HG03095 (cell line): ENCODE results near the gene OMP.
"Not testable (repeated sequence)": the region's sequence is repeated elsewhere in the genome, so short reads cannot be mapped to it uniquely, and the experiment has no call there.

Source experiments
- ATAC-seq: cut with Tn5 transposase; IDR thresholded peaks from one replicate; pipeline ENCODE4 v1.9.1; 2021; ENCODE audit warnings: moderate library complexity; ENCODE audit not compliant: unreplicated experiment

The OMP gene

GRCh38 chr11:77085652-77086051 lies 17.0 kb upstream of the OMP start:
- no peak for ATAC-seq

DNA sequence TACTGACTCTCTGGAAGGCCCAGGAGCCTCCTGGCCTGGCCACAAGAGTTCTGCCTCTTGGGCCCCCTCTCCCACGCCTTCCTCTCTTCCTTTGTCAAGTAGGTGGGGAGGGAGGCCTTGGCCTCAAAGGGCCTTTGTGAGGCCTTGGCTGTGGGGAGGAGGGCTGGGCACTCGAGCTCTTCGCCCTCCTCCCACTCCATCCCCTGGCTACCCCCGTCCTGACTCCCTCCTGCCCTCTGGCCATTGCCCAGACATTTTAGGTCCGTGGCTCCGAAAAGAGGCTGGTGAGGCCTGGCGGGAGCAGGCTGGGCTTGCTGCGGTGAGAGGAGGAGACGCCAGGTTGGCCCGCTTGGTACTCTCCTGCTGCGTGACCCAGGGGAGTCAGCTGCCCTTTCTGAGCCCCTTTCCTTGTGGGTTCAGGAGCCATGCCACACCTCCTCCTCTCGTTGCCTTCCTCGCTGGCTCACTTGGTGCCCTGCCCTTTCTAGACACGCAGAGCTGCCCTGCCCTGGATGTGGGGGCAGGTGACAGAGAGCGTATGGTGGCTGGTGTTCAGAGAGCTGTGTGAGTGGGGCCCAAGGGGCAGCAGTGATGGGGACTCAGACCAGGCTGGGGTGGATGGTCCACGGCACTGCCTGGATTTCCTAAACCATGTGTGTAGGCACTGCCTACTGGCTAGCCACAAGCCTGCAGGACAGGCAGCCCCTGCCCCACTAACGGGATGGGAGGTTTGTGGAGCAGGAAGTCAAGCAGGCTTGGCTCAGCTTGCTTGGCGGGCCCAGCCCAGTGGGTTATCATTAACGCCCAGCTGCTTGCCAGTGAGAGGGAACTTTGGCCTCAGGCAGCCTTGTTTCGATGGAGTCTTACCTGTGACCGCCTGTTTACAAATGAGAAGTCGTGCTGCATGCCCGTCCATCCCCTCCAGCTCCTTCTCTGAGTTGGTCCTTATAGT lies 15.8 kb upstream of the OMP start:
- no peak for ATAC-seq

DNA sequence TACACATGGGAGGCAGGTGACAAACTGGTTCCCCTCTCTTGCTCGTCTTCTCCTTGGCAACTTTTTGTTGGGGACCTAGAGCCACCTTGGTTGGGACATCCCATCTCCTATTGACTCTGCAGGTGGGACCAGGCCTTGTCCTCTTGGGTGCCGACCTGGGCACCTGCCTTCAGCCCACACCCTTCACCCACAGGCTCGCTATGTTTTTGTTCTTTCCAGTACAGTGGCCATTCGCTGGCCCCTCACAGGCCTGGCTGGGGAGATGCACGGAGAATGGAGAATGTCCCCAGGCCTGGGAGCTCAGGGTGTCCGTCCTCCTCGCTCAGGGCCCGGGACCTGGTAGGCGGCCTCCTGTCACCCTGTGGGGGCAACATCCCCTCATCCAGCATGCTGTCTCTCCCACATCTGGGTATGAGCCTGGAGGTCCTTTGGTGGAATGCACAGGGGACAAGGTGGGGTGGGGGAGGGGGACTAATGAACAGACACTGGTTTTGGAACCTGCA lies 14.9 kb upstream of the OMP start:
- ATAC-seq: no peak

GRCh38 chr11:77088236-77089003 lies 14.2 kb upstream of the OMP start:
- ATAC-seq: no peak

DNA sequence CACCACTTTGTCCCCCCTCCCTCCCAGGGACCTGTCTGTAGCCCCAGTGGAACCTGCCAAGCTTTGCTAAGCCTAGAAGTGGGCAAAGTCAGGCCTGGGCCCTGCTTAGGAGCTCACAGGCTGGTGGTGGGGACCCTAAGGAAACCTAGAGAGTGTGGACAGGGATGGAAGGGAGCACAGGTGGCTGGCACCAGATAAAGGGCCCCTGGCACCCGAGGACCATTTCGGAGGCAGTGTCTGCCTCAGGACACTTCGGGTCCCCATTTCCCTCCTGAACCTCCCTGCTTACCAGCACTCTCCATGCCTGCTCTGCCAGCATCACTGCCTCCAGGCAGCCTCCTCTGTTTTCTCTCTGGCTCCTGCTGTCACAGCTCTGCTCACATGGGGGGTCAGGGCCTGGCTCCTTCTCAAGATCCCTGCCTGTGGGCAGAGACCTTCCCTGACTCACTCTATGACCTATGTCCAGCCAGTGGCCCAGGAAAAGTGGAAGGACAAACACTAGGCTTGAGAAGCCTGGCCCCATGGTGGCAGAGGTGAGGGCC lies 13.6 kb upstream of the OMP start:
- no peak for ATAC-seq

DNA sequence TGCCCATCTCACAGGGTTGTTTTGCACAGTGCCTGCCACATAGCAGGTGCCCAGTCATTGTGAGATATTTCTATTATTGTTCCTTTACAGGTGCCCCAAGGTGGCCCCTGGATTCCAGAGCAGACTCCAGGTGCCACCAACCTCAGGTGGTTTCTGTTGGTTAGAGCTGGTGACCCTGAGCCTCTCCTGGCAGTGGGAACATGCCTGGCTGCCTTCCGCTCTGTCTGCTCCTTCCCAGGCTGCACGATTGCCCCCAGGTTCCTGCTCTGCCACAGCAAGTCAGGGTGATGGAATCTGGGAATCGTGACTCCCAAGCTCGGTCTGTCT lies 12.6 kb upstream of the OMP start:
- no peak for ATAC-seq

- ATAC-seq: no peak
Measured at GRCh38 chr11:77090373-77091111, 12.1 kb upstream of the OMP start.

DNA sequence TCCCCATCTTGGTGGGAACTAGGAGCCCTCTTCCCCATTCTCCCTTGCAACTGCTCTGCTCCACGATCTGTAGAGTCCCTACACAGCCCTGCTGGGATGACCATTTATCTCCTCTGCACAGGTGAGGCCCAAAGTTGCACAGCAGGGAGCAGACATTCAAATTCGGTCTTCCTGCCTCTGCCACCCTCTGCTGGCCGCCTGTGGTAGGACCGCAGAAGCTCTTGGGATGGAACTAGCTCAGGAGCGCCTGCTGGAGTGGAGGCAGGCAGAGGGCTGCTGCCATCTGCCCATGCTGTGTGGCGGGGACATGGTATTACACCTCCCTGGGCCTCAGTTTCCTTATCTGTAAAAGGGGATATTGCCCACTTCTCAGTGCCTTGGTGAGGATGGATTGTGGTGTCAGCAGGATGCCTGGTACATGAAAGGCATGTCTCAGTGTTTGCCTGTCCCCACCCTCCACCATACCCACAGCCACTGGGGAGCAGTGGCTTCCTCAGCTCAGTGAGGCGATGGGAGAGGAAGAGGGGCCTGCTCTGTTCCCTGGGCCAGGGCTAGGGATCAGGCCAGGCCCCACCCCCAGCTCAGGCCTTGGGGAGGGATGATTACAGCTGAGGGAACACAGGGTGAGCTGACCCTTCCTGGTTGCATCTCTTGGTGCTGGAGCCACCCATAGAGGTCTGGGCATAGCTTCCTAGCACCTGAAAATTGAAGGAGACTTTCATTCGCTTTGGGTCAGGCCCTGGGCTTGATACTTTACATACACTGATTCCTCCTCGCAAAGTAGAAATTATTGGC lies 11.3 kb upstream of the OMP start:
- ATAC-seq: peak; percentile 80

DNA sequence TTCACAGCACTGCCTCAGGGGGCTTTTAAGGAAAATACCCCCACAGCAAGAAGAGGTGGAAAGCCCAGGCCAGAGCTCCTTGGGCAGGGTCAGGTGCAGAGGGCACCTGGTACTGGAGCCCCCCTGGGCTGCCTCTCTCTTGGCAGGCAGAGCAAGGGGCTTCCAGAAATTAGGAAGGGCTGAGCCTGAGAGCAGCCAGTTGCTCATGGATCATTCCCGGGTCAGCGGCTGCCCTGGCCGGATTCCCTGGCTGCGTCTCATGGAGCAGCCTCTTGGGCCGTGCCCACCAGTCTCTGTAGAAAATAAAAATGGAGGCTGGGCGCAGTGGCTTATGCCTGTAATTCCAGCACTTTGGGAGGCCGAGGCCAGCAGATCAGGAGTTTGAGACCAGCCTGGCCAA lies 10.3 kb upstream of the OMP start:
- ATAC-seq: no peak

DNA sequence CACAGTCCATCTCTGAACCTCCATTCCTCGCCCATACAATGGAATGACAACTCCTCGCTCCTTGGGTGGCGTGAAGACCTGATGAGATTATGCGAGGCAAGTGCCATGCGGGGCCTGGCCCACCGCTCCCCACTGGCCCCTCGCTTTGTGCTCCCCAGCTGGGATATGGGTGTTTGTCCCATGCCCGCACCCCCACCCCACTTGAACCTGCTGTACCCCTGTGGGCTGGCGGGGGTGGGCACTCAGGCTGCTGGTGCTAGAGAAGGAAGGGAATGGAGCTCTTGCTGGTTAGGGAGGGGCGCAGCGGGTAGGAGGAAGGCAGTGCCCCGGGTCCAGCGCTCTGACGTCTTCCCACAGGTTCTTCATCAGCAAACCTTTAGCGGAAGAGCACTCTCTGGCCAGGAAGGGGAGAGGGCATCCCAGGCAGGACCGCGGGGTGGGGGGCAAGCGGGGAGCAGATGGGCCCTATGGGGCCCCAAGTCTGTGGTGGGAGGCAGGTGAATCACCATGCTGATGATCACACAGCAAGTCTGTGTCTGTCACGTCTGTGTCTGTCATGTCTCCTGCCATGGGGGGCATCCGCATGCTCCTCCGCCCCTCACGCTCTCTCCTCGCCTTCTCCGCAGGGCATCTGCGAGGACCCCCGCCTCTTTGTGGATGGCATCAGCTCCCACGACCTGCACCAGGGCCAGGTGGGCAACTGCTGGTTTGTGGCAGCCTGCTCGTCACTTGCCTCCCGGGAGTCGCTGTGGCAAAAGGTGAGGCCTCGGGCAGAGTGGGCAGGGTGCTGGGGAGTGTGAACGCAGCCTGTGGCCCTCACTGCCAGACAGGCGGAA lies 9.4 kb upstream of the OMP start:
- no peak for ATAC-seq

- no peak for ATAC-seq
Measured at GRCh38 chr11:77093987-77094840, 8.4 kb upstream of the OMP start.

DNA sequence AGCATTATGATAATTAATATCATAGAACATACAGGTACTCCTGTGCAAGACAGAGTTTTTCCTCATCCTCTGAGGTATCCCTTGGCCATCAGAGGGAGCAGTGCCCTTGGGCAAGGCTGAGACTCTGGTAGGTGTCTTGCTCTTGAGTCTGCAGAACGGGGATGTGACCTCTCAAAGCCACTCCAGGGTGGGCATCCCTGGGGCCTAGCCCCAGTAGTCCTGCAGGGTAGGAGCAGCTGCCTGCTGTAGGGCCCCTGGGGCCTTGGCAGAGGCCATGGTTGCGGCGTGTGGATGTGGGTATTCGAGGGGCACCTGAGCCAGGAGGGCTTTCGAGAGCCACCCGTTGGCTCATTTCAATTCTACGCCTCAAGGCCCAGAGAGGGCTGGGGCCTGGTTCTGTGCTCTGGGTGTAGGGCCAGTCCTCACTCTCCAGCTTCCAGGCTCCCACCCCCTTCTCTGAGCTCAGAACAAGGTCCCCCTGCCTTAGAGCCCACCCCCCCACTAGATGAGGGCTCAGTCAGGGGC lies 7.7 kb upstream of the OMP start:
- no peak for ATAC-seq

- no peak for ATAC-seq
Measured at GRCh38 chr11:77095551-77096490, 6.8 kb upstream of the OMP start.

DNA sequence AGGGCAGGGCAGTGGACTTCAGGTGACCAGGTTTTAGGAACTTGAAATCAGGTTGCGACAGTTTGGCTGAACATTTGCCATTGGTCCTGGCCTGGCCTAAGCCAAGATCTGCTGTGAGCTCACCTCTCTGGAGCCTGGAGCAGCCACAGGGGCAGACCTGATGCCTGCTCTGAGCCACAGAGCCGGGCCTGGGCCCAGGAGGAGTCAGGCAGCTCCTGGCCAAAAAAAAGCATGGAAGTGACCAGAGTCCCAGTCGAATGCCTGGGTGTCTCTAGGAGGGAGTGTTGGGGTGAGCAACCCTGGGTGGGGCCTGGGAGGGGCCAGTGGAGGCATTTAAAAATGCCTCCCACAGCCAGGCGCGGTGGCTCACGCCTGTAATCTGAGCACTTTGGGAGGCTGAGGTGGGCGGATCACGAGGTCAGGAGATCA lies 6.0 kb upstream of the OMP start:
- ATAC-seq: no peak

DNA sequence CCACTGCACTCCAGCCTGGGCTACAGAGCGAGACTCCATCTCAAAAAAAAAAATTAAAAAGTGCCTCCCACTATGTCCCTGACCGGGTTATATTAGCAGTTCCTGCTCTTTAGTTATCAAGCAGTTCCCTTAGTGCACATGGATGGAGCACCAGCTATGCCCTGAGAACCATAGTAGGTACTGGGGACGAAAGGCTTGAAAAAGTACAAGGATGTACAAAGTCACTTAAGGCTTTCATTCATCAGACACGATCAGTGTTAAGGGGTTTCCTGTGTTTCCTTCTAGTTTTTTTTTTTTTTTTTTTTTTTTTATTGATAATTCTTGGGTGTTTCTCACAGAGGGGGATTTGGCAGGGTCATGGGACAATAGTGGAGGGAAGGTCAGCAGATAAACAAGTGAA lies 5.5 kb upstream of the OMP start:
- not testable (repeated sequence) for ATAC-seq

DNA sequence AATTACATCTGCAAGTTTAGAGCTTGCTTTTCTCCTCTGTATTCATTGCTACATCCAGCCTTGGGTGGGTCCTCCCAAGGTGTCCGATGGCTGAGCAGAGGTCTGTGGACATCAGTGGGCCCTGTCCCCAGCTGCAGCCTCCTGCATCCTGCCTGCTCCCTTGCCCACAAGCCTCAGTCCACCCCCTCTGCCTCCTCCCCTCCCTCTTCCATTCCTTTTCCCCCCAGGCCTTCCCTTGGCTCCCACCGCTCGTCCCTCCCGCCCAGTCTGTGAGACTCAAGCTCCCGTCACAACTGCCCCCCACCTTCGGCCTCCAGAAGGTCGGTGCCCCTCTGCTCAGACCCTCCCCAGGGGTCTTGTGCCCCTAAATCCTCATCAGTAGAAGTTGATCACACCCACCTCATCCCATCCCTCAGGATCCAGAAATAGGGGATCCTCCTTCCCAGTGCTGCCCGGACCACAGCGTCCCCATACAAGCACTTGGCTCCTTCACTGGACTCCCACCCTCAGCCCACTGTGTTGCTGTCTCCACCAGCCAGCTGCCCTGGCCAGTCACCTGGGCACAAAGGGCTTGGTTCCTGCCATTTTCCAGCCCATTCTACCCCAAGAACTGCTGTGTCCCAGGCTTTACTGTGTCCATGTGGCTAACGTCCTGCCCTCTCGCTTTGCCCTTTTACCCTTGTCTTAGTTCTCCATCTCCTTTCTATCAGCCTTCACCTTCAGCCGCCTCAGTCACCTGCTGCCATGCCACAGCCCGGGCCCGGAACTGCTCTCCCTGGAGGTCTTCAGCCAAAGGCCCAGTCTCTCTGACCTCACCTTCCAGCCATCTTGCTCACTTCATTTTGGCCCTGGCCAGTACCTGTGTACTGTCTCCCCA lies 2.2 kb upstream of the OMP start:
- ATAC-seq: no peak
